ENCODE measurements around the gene ETV3.

ETV3 gene

GRCh38 chr1:157137046-157137407 is 1.2 kb downstream of the ETV3 start:
- DNase-seq = no peak

GRCh38 chr1:157136133-157136532 is 2.1 kb downstream of the ETV3 start:
- DNase-seq = no peak

GRCh38 chr1:157135646-157136045 is 2.5 kb downstream of the ETV3 start:
- DNase-seq = no peak

GRCh38 chr1:157135070-157135469 is 3.1 kb downstream of the ETV3 start:
- no peak for DNase-seq

- DNase-seq = no peak
These were observed 3.8 kb downstream of the ETV3 start for GRCh38 chr1:157134442-157134841.

GRCh38 chr1:157133426-157133825 is 4.8 kb downstream of the ETV3 start:
- no peak for DNase-seq

GRCh38 chr1:157132616-157133167 is 5.5 kb downstream of the ETV3 start:
- no peak for DNase-seq

GRCh38 chr1:157132111-157132510 is 6.1 kb downstream of the ETV3 start:
- no peak for DNase-seq

GRCh38 chr1:157131281-157131680 is 6.9 kb downstream of the ETV3 start:
- DNase-seq = no peak

GRCh38 chr1:157124855-157125254 is 13.3 kb downstream of the ETV3 start:
- no peak for DNase-seq

GRCh38 chr1:157119448-157119847 is 18.7 kb downstream of the ETV3 start:
- no peak for DNase-seq

- no peak for DNase-seq
These were observed 19.2 kb downstream of the ETV3 start for GRCh38 chr1:157119008-157119407.

- DNase-seq = no peak
These were observed 20.6 kb downstream of the ETV3 start for GRCh38 chr1:157117527-157118057.

GRCh38 chr1:157116737-157117103 is 21.5 kb downstream of the ETV3 start:
- DNase-seq = no peak

GRCh38 chr1:157115851-157116736 is 22.1 kb downstream of the ETV3 start:
- DNase-seq = no peak

- no peak for DNase-seq
These were observed 22.8 kb downstream of the ETV3 start for GRCh38 chr1:157115429-157115838.

- no peak for DNase-seq
These were observed 23.7 kb downstream of the ETV3 start for GRCh38 chr1:157114183-157115121.

- DNase-seq = no peak
These were observed 24.6 kb downstream of the ETV3 start for GRCh38 chr1:157113631-157114030.

GRCh38 chr1:157113106-157113505 is 25.1 kb downstream of the ETV3 start:
- no peak for DNase-seq

- DNase-seq = no peak
These were observed 25.9 kb downstream of the ETV3 start for GRCh38 chr1:157112186-157112867.

- no peak for DNase-seq
These were observed 26.6 kb downstream of the ETV3 start for GRCh38 chr1:157111396-157112165.

- DNase-seq = no peak
These were observed 27.5 kb downstream of the ETV3 start for GRCh38 chr1:157110686-157111085.
